Measurements from ENCODE around the gene SLIT3. TPM values are rescaled to one million over a fixed set of nuclear protein-coding genes. Genes with fewer than 3 reads are reported as not detected.

SLIT3 gene
- total RNA-seq, 2 experiments from 2014 or later, result not detected

DNA sequence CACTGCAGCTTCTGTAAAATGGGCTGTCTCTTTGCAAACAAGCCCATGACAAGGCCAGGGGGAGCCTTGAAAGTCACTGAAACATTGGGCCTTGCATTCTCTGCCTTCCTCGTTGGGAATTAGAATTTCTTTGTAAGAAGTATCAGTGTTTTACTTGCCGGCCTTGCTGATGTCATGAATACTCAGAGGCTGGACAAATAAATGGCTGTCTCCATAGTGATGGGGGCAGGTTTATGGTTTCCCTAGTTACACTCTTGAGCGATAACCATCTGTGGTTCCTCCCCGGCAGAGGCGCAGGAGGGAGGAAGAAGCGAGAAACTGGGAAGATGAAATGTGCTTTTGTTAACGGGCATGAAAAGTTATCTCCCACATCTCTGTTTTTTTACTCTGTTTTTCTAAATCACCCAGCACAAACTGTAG, 449.0 kb downstream of the SLIT3 start:
- ATAC-seq (ENCODE audit: poor library complexity) (peak; percentile 61), DNase-seq (peak in 4 of 14 experiments; percentile 6 to 60 (median 14))
- POLR2A ChIA-PET, result no interaction called here
- Mint-ChIP-seq H3K27me3 (no peaks in the 10 kb centered on the region), H3K9me3 (no peaks in the 10 kb centered on the region), H3K4me3 (peak overlapping the region; percentile 32), H3K4me1 (ENCODE audit: low read depth) (peaks cover 31% of the 10 kb centered on the region), H3K27ac (peak overlapping the region; percentile 45), H3K36me3 (ENCODE audit: low read depth) (no peaks in the 10 kb centered on the region)
- CTCF ChIA-PET, result no interaction called here
- intact Hi-C loops (cut with DNase I, micrococcal nuclease), result no loop called here
- H3K4me1 ChIP-seq (ENCODE audit: insufficient read depth, low read length), result no peaks in the 10 kb centered on the region
- no peak overlapping the region for H3K27ac ChIP-seq (ENCODE audit: low read depth in 1 of 2, low read length in 2 of 2)
- TF ChIP-seq, protein P1, sequence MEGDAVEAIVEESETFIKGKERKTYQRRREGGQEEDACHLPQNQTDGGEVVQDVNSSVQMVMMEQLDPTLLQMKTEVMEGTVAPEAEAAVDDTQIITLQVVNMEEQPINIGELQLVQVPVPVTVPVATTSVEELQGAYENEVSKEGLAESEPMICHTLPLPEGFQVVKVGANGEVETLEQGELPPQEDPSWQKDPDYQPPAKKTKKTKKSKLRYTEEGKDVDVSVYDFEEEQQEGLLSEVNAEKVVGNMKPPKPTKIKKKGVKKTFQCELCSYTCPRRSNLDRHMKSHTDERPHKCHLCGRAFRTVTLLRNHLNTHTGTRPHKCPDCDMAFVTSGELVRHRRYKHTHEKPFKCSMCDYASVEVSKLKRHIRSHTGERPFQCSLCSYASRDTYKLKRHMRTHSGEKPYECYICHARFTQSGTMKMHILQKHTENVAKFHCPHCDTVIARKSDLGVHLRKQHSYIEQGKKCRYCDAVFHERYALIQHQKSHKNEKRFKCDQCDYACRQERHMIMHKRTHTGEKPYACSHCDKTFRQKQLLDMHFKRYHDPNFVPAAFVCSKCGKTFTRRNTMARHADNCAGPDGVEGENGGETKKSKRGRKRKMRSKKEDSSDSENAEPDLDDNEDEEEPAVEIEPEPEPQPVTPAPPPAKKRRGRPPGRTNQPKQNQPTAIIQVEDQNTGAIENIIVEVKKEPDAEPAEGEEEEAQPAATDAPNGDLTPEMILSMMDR (IDR thresholded peaks at IDR 0.05), result no peak
- no peak overlapping the region for H3K4me3 ChIP-seq (ENCODE audit: low read length)
- no peaks in the 10 kb centered on the region for H3K9me3 ChIP-seq (ENCODE audit: control insufficient read depth in 1 of 2, insufficient read depth in 1 of 2, low read length in 2 of 2)
- H3K27me3 ChIP-seq (ENCODE audit: control insufficient read depth in 1 of 2, insufficient read depth in 2 of 2, low read length in 2 of 2), result peaks cover 0 to 3% of the 10 kb centered on the region in 2 experiments
- no peaks in the 10 kb centered on the region for H3K36me3 ChIP-seq (ENCODE audit: insufficient read depth, low read length)

DNA sequence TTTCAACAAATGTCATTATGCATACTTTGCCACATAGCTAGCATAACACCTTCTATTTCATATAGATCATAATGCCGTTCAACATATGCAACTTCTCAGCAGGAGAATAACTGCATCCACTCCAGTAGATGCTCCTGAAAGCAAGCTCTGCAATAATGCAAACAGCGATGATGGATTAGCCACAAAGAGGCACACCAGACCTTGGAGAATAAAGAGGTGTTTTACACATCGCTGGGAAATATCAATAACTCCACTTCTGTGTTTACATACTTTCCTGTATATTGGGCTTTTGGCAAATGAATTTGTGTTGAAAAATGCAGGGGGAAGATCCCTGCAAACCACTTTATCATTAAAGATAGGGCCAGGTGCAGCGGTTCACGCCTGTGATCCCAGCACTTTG, 450.3 kb downstream of the SLIT3 start:
- Mint-ChIP-seq H3K27ac (no peak overlapping the region), H3K27me3 (no peaks in the 10 kb centered on the region)
- intact Hi-C loops (cut with DNase I, micrococcal nuclease), result no loop called here

DNA sequence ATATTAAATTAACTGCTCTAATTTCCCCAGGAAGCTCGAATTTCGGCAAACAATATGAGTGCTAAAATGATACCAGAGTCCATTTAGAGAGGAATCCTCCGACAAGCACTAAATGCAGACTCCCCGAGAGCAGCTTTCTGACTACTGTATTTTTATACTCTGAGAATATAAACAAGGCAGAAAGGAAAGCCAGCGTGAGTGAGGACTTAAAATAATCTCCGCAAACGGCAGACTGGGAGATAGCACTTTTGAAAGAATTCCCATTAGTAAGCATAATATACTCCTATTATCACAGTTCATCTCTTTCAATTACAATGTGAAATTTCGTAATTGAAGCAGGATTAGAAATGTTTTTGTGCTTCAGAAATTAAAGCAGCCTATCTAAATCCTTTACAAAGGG, 452.4 kb downstream of the SLIT3 start:
- Mint-ChIP-seq H3K9me3 (no peaks in the 10 kb centered on the region), H3K27ac (no peak overlapping the region), H3K36me3 (ENCODE audit: low read depth) (no peaks in the 10 kb centered on the region), H3K4me1 (ENCODE audit: low read depth) (peaks cover 31% of the 10 kb centered on the region), H3K4me3 (no peak overlapping the region), H3K27me3 (peaks cover 4% of the 10 kb centered on the region)
- ChIA-PET POLR2A (interaction anchor here (0.6 kb wide), 1 partner anchor 520 kb away, joined by 3 read pairs; no protein-coding TSS in a partner anchor), CTCF (no interaction called here)
- intact Hi-C loops (cut with DNase I, micrococcal nuclease), result no loop called here
- H3K36me3 ChIP-seq (ENCODE audit: insufficient read depth, low read length), result no peaks in the 10 kb centered on the region
- no peaks in the 10 kb centered on the region for H3K9me3 ChIP-seq (ENCODE audit: control insufficient read depth in 1 of 2, insufficient read depth in 1 of 2, low read length in 2 of 2)
- H3K27me3 ChIP-seq (ENCODE audit: control insufficient read depth in 1 of 2, insufficient read depth in 2 of 2, low read length in 2 of 2), result peaks cover 0 to 3% of the 10 kb centered on the region in 2 experiments
- no peak overlapping the region for H3K4me3 ChIP-seq (ENCODE audit: low read length)
- TF ChIP-seq, protein P1 (IDR thresholded peaks at IDR 0.05), result no peak
- H3K27ac ChIP-seq (ENCODE audit: low read depth in 1 of 2, low read length in 2 of 2), result no peak overlapping the region
- ATAC-seq (ENCODE audit: poor library complexity) (no peak), DNase-seq (no peak)
- no peaks in the 10 kb centered on the region for H3K4me1 ChIP-seq (ENCODE audit: insufficient read depth, low read length)

More for the DNA sequence above, 450.3 kb downstream of the SLIT3 start:
- H3K27me3 ChIP-seq (ENCODE audit: control insufficient read depth in 1 of 2, insufficient read depth in 2 of 2, low read length in 2 of 2), result peaks cover 0 to 3% of the 10 kb centered on the region in 2 experiments
- no peak for ATAC-seq (ENCODE audit: poor library complexity)
- Mint-ChIP-seq H3K9me3 (no peaks in the 10 kb centered on the region), H3K4me3 (no peak overlapping the region), H3K4me1 (ENCODE audit: low read depth) (peaks cover 31% of the 10 kb centered on the region), H3K36me3 (ENCODE audit: low read depth) (no peaks in the 10 kb centered on the region)
- no peak for DNase-seq
- CTCF ChIA-PET, result no interaction called here
- no peak overlapping the region for H3K4me3 ChIP-seq (ENCODE audit: low read length)
- H3K9me3 ChIP-seq (ENCODE audit: control insufficient read depth in 1 of 2, insufficient read depth in 1 of 2, low read length in 2 of 2), result no peaks in the 10 kb centered on the region
- no peaks in the 10 kb centered on the region for H3K4me1 ChIP-seq (ENCODE audit: insufficient read depth, low read length)
- POLR2A ChIA-PET, result no interaction called here
- H3K36me3 ChIP-seq (ENCODE audit: insufficient read depth, low read length), result no peaks in the 10 kb centered on the region
- TF ChIP-seq, protein P1 (IDR thresholded peaks at IDR 0.05), result no peak
- H3K27ac ChIP-seq (ENCODE audit: low read depth in 1 of 2, low read length in 2 of 2), result no peak overlapping the region
